ENCODE measurements around the gene ATP8A2.

Gene ATP8A2

GRCh38 chr13:26020891-26021290 is 649.1 kb downstream of the ATP8A2 start:
- no peak for DNase-seq

GRCh38 chr13:26021516-26021915 is 649.7 kb downstream of the ATP8A2 start:
- DNase-seq, result no peak

GRCh38 chr13:26021956-26022355 is 650.2 kb downstream of the ATP8A2 start:
- DNase-seq, result no peak

- DNase-seq, result peak; percentile 76
These were observed 650.9 kb downstream of the ATP8A2 start for GRCh38 chr13:26022538-26023292.

GRCh38 chr13:26024558-26024957 is 652.8 kb downstream of the ATP8A2 start:
- DNase-seq, result no peak

- DNase-seq, result no peak
These were observed 653.4 kb downstream of the ATP8A2 start for GRCh38 chr13:26025196-26025595.

- DNase-seq, result no peak
These were observed 654.0 kb downstream of the ATP8A2 start for GRCh38 chr13:26025771-26026170.

GRCh38 chr13:26026211-26026610 is 654.4 kb downstream of the ATP8A2 start:
- DNase-seq, result no peak

- DNase-seq, result no peak
These were observed 657.9 kb downstream of the ATP8A2 start for GRCh38 chr13:26029581-26030136.

GRCh38 chr13:26030331-26030730 is 658.6 kb downstream of the ATP8A2 start:
- no peak for DNase-seq

- DNase-seq, result no peak
These were observed 662.2 kb downstream of the ATP8A2 start for GRCh38 chr13:26034018-26034417.

GRCh38 chr13:26036383-26036782 is 664.6 kb downstream of the ATP8A2 start:
- no peak for DNase-seq

- no peak for DNase-seq
These were observed 665.5 kb downstream of the ATP8A2 start for GRCh38 chr13:26037302-26037701.

GRCh38 chr13:26038931-26039475 is 667.2 kb downstream of the ATP8A2 start:
- DNase-seq, result no peak

GRCh38 chr13:26041444-26041843 is 669.7 kb downstream of the ATP8A2 start:
- DNase-seq, result no peak

GRCh38 chr13:26042785-26043184 is 671.0 kb downstream of the ATP8A2 start:
- DNase-seq, result no peak

- no peak for DNase-seq
These were observed 673.4 kb downstream of the ATP8A2 start for GRCh38 chr13:26045142-26045541.

- DNase-seq, result no peak
These were observed 674.9 kb downstream of the ATP8A2 start for GRCh38 chr13:26046639-26047038.

GRCh38 chr13:26047040-26047439 is 675.3 kb downstream of the ATP8A2 start:
- no peak for DNase-seq

GRCh38 chr13:26048741-26049140 is 677.0 kb downstream of the ATP8A2 start:
- no peak for DNase-seq

GRCh38 chr13:26050568-26051230 is 678.9 kb downstream of the ATP8A2 start:
- peak; percentile 68 for DNase-seq

- DNase-seq, result peak; percentile 53
These were observed 679.5 kb downstream of the ATP8A2 start for GRCh38 chr13:26051231-26051656.

GRCh38 chr13:26051657-26052311 is 680.0 kb downstream of the ATP8A2 start, which contains the start of gene SHISA2:
SHISA2 (minus strand) TSS chr13:26052016; CDS start chr13:26050975, 1,041 bp downstream.
- DNase-seq, result peak; percentile 79

All from left hindlimb (tissue), 1 donor.